WTC11 (cell line): ENCODE results near the gene CCND3.

Experiments used
- CTCF ChIP-seq: fragments of 200-600 bp; IDR thresholded peaks from 2 replicates; pipeline ENCODE4 v1.8.0; 2022; ENCODE audit warnings: antibody characterized with exemption
- MLX ChIP-seq: sonication (generic); formaldehyde crosslinking; IDR thresholded peaks from 2 replicates; pipeline ENCODE4 v1.8.1; 2023; ENCODE audit warnings: mild to moderate bottlenecking, missing genetic modification reagents, moderate library complexity

- no peak for TF ChIP-seq CTCF
- no peak for TF ChIP-seq MLX
Observed at GRCh38 chr6:41914343-41914742, 27.3 kb downstream of the CCND3 start.
